NCI-H460 (cell line): ENCODE results near the gene NT5DC1. TPM values are rescaled to one million over a fixed set of nuclear protein-coding genes. Genes with fewer than 3 reads are reported as not detected.
A peak's percentile ranks its signal among the peaks of the same experiment; 100 is the strongest.

ENCODE experiments used
- DNase-seq: peaks from one replicate; pipeline ENCODE4 v3.0.0-alpha.2; 2016; ENCODE audit warnings: low read depth; ENCODE audit errors: extremely low read depth
- polyA plus RNA-seq: library from polyadenylated mRNA; depleted of rRNA; stranded (reverse); fragments of >200 nt; gene quantifications from 2 replicates; pipeline ENCODE4 v1.2.3, GENCODE V29; 2014; cell fraction: nucleus; rRNA removed
- total RNA-seq: library from RNA; depleted of rRNA; stranded (reverse); fragments of >200 nt; shearing (Covaris generic); gene quantifications from 2 replicates; pipeline ENCODE4 v1.2.3, GENCODE V29; 2014; rRNA removed

The NT5DC1 gene
- 16.7 and 22.7 TPM in 2 replicates for total RNA-seq
- 5.3 and 23.1 TPM in 2 replicates for polyA plus RNA-seq

DNA sequence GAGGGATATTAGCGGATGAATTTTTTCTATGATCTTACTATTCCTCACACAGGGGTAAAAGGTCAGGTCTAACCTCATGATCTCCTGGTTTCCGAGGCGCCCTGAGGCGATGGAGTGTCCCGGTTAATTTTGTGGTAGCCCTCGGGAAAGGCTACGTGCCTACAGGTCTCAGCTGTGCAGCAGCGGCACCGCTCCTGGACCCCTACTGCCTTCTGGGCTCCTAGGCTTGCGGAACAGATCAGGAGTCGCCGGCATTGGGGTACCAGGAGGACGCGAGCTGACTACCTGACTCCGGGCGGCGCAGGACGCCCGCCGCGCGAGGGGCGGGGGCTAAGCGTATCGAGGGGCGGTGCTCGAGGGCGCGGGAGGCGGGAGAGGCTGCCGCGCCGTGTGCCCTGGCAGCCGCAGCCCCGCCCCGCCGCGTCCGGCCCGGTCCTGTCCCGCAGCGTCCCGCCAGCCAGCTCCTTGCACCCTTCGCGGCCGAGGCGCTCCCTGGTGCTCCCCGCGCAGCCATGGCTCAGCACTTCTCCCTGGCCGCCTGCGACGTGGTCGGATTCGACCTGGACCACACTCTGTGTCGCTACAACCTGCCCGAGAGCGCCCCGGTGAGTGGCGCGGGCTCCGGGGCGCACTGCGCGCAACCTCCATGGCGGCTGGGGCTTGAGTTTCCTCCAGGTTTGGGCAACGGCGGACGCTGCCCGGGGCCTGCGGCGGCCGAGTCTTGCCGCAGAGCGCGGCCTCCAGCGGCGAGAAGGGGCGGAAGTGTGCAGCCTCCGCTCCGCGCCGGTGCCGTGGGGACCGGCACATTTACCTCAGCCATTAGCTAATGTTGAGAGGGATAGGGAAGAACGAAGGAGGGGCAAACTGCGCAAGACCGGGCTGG is at the start of gene NT5DC1:
NT5DC1 (plus strand) TSS at position 435 of the 883 bp plus-strand sequence; CDS start at position 513, 78 bp downstream.
- peak; percentile 66 for DNase-seq

- no peak for DNase-seq
Measured at GRCh38 chr6:116051244-116051643, 49.4 kb upstream of the NT5DC1 start.

- DNase-seq, result no peak
Measured at GRCh38 chr6:116055513-116055912, 45.1 kb upstream of the NT5DC1 start.

- no peak for DNase-seq
Measured at GRCh38 chr6:116057766-116058165, 42.9 kb upstream of the NT5DC1 start.

DNA sequence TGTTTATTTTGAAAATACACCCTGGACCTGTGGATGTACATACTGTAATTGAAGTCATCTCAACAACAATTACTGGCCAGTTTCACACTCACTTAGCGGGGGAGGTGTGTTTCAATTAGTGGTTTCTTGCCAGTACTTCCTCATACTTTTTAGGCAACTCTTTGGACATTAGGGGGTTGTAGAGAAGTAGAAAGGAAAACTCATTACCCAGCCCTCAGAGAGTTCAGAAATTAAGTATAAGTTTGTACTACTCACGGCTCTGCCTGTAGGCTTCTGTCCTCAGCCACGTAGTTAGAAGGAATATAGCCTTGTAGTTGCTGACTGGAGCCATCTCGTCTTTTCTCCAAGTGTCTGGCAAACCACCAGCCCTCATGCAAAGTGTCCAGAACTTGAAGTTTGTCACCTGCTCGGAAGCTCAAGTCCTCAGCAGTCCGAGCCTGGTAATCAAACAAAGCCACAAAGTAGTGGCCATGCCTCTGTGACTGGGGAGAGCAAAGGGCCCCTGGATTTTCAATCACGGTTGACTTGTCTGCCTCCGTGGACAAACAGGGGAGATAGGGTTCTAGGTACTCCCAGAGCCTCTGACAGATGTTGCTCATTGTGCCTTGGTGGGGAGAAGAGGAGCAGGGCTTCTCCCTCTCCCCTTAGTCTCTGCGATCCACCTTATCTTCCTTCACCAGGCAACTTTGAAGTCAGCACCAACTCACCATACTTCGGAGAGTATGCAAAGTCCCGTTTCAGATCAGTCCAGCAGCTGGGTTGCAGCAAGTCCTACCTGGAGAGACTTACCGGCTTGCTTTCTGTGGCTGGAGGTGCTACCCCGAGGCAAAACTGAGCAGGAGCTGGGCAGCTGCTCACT is 40.7 kb upstream of the NT5DC1 start:
- no peak for DNase-seq

DNA sequence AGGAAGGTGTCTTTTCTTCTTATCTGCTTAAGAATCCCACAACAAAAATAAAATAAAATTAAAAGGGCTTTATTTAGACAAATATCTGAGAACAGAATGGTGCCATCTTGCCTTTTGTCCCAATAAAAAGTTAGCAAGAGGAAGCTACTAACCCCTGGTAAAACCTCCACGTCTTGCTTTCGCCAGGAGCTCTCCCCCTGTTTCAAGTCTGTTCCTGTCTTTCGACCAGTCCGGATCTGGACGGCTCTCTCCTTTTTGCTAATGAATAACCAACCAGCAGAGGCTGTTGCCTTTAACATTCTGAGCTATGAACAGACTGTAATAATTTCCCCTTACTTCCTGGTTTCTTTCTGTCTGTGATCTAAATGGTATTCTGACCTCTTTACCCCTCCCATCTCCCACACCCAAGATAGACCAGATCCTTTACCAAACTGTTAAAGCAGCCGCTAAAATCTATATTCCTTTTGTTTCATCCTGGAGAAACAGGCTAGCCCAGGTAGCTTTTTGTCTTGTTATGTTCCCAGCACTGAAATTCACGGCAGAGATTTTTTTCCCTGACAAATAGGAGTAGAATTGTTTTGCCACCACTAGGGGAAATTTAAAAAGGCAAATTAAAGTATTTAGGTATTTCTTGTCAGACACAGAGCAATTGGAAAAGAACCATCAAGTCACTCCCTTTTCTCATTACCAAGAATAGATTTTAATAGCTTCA is 39.9 kb upstream of the NT5DC1 start, which contains the start of gene FRK:
FRK (minus strand) TSS at position 320 of the 712 bp plus-strand sequence. CDS start 580 bp downstream, outside the sequence.
- no peak for DNase-seq

DNA sequence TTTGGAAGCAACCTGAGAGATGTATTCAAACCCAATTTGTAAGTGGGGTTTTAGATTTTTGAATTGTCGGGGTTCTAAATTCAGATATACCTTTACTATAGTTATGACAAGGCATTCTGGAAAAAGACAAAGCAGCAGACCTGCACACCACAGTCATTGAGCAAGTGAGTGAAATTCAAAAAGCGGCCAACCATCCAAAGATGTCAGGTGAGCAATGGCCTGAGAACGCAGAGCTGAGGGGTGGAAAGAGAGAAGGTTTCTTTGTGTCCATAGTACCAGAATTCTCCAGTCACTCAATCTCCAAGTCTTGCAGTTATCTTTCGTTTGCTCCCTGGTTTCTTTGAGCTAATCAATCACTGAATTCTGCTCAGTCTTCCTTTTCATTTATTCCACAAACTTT is 38.2 kb upstream of the NT5DC1 start:
- DNase-seq, result no peak

- no peak for DNase-seq
Measured at GRCh38 chr6:116064666-116065065, 36.0 kb upstream of the NT5DC1 start.

- DNase-seq, result no peak
Measured at GRCh38 chr6:116066789-116067188, 33.9 kb upstream of the NT5DC1 start.

- DNase-seq, result no peak
Measured at GRCh38 chr6:116070101-116070500, 30.6 kb upstream of the NT5DC1 start.

GRCh38 chr6:116070616-116071389 is 29.9 kb upstream of the NT5DC1 start:
- no peak for DNase-seq

- no peak for DNase-seq
Measured at GRCh38 chr6:116072368-116072767, 28.3 kb upstream of the NT5DC1 start.

GRCh38 chr6:116073765-116074440 is 26.8 kb upstream of the NT5DC1 start:
- DNase-seq, result no peak

DNA sequence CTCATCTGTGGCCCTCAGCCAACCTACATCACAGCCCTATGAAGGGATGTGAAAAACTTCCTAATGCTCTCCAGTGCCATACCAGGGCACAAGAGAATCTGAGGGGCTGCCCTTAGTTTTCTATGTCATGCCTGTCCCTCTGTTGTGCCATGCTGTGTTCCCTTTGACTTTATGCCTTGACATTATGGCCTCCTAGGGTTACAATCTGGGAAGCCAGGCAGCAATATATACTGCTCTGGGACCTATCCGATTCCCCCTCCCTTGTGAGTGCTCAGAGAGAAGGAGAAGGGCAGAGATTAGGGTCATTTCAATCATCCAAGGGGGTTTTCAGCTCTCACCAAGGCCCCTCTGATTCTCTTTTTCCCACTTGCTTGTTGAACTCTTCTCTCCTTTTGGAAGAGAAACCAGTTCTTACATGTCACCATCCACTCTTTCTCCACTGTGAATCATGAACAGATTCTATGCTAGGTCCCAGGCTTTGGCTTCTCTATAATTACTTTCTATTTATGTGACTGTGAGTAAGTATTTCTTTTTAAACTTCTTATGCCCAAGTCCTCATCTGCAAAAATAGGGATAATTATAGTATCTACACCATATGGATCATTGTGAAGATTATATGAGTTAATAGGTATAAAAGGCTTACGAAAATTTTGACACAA is 25.8 kb upstream of the NT5DC1 start:
- DNase-seq, result no peak

DNA sequence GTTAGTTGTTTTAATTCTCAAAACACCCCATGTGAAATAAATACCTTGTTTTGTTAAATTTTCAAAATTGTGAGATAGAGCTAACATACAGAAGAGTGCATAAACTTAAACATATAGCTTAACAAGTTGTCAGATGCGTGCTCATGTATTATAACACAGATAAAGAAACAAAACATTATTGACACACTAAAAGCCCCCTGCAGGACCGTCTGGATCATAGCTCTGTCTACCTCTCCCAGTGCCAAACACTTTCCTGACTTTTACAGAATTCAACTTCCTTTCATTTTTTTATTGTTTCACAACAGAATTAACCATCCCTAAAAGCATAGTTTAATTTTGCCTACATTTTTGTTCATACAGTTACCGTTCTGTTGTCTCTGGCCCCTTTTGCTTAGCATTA is 22.1 kb upstream of the NT5DC1 start:
- DNase-seq, result no peak

DNA sequence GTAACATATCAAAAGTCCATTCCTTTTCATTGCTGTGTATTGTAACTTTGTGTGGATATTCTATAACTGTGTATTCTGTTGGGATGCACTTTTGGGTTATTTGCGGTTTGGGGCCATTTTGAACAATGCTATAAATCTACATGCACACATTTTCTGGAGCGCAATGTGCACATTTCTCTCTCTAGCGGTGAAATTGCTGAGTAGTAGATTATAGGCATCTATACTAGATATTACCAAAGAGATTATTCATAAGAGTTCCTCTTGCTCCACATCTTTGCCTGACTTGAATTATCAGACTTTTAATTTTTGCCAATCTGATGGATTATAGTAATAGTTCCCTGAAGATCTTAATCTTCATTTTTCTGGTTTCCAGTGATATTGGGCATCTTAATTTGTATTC is 21.7 kb upstream of the NT5DC1 start:
- DNase-seq, result no peak

DNA sequence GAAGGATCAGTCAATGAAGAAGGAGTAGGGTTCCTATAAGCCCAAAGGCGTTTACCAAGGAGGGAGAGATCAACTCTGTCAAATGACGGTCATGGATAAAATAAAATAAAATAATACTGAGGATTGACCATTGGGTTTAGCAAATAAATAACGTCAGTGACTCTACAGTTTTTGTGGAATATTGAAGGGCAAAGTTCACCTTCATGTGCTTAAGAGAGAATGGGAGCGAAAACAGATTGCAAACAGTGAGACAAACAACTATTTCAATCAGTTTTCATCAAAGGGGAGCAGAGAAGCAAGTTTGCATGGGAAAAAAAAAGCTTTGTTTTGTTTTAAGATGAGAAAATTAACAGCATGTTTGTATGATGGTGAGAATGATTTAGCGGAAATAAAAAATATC is 17.6 kb upstream of the NT5DC1 start:
- no peak for DNase-seq

DNA sequence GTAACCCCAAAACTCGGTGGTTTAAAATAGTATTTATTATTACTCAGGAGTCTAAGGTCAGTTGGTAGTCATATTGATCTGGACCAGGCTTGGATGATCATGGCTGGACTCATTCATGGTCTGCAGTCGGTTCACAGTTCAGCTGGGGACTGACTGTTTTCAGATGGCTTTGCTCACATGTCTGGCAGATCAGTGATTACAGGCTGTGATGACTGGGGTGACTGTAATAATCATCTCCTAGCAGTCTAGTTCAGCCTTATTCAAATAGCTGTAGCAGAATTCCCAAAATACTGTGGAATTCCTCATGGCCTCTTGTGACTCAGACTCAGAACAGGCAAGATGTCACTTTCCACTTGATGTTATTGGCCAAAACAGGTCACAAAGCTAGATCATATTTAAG is 16.4 kb upstream of the NT5DC1 start:
- no peak for DNase-seq
